HFFc6 (cell line): ENCODE measurements around the gene GALNT14. TPM values are rescaled to one million over a fixed set of nuclear protein-coding genes. Genes with fewer than 3 reads are reported as not detected.

Experiments used
- DNase-seq: peaks from one replicate; pipeline ENCODE4 v3.0.0-alpha.2; 2018
- H3K27ac Mint-ChIP-seq: 2 replicates; pipeline ENCODE4 v1.8.0; 2020; ENCODE audit warnings: mild to moderate bottlenecking, mixed read lengths
- H3K27me3 Mint-ChIP-seq: 2 replicates; pipeline ENCODE4 v1.8.0; 2021; ENCODE audit warnings: mild to moderate bottlenecking, moderate library complexity, mixed read lengths; ENCODE audit not compliant: insufficient read depth
- H3K36me3 Mint-ChIP-seq: 2 replicates; pipeline ENCODE4 v1.8.0; 2021; ENCODE audit warnings: low read depth, mixed read lengths
- H3K4me1 Mint-ChIP-seq: 2 replicates; pipeline ENCODE4 v1.8.0; 2020; ENCODE audit warnings: low read depth, mixed read lengths
- H3K4me3 Mint-ChIP-seq: 2 replicates; pipeline ENCODE4 v1.8.0; 2020; ENCODE audit warnings: mild to moderate bottlenecking, moderate library complexity, mixed read lengths
- H3K9me3 Mint-ChIP-seq: 2 replicates; pipeline ENCODE4 v1.8.0; 2020; ENCODE audit warnings: mild to moderate bottlenecking, mixed read lengths
- total RNA-seq, 6 experiments: library from RNA; stranded (reverse); fragmentation: NEBNext Ultra II Directional; extraction: Animal tissue kit (Norgen Biotek cat#: 25700); gene quantifications; 2 replicates in 1 of 6; 3 replicates in 5 of 6; pipeline ENCODE4 v1.2.3, GENCODE V29; 2021
- TF ChIP-seq, protein P1 (sequence below): fragments of 200-600 bp; sonication (generic); IDR thresholded peaks from 2 replicates; pipeline ENCODE4 v1.5.0; 2021; ENCODE audit warnings: antibody characterized with exemption, mild to moderate bottlenecking

The GALNT14 gene
- total RNA-seq, 6 experiments from 2014 or later: 0.11 to 1.0 (median 0.25) TPM; not detected in 1

DNA sequence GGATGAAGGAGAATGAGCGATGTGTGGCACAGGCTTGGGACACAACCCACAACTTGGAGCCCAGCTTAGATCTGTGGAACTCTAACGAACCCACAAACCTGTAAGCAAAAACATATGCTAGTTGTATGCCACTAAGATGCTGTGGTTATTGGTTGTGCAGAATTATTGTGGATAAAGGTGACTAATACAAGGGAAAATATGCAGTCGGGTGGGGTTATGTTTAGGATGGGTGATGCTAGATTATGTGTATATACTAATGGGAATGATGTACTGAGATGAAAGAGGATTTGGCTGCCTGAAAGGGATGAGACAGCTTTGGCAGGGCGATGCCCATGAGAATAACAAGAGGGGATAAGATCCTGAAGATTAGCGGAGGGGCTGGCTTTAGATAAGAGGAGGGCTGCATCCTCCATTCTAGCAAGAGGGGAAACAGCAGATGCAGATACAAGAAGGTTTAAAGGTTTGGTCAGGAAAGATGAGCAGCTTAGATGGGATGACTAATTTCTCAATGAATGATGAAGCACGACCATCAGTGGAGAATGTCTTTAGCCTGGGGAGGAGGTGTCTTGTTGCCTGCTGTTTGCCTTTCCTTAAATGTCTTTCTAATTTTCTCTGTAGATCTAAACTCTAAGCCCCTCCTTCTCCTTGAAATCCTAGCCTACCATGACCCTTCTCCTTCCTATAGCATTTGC is 49.6 kb downstream of the GALNT14 start:
- Mint-ChIP-seq H3K36me3 (no peaks in the 10 kb centered on the region), H3K27me3 (peaks cover 7% of the 10 kb centered on the region), H3K27ac (no peak overlapping the region), H3K4me1 (no peaks in the 10 kb centered on the region), H3K4me3 (no peak overlapping the region), H3K9me3 (no peaks in the 10 kb centered on the region)
- TF ChIP-seq, protein P1, sequence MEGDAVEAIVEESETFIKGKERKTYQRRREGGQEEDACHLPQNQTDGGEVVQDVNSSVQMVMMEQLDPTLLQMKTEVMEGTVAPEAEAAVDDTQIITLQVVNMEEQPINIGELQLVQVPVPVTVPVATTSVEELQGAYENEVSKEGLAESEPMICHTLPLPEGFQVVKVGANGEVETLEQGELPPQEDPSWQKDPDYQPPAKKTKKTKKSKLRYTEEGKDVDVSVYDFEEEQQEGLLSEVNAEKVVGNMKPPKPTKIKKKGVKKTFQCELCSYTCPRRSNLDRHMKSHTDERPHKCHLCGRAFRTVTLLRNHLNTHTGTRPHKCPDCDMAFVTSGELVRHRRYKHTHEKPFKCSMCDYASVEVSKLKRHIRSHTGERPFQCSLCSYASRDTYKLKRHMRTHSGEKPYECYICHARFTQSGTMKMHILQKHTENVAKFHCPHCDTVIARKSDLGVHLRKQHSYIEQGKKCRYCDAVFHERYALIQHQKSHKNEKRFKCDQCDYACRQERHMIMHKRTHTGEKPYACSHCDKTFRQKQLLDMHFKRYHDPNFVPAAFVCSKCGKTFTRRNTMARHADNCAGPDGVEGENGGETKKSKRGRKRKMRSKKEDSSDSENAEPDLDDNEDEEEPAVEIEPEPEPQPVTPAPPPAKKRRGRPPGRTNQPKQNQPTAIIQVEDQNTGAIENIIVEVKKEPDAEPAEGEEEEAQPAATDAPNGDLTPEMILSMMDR: no peak
- no peak for DNase-seq

- H3K36me3 Mint-ChIP-seq: no peaks in the 10 kb centered on the region
- no peaks in the 10 kb centered on the region for H3K9me3 Mint-ChIP-seq
- H3K4me3 Mint-ChIP-seq: no peak overlapping the region
- peaks cover 8% of the 10 kb centered on the region for H3K27me3 Mint-ChIP-seq
- no peaks in the 10 kb centered on the region for H3K4me1 Mint-ChIP-seq
- no peak for DNase-seq
- H3K27ac Mint-ChIP-seq: no peak overlapping the region
- TF ChIP-seq, protein P1: no peak
These were observed 50.7 kb downstream of the GALNT14 start for GRCh38 chr2:31087491-31087890.

GRCh38 chr2:31086590-31086989 is 51.6 kb downstream of the GALNT14 start:
- Mint-ChIP-seq H3K4me1 (no peaks in the 10 kb centered on the region), H3K27me3 (peaks cover 8% of the 10 kb centered on the region), H3K9me3 (no peaks in the 10 kb centered on the region), H3K27ac (no peak overlapping the region), H3K36me3 (no peaks in the 10 kb centered on the region), H3K4me3 (no peak overlapping the region)
- no peak for DNase-seq
- TF ChIP-seq, protein P1: no peak

DNA sequence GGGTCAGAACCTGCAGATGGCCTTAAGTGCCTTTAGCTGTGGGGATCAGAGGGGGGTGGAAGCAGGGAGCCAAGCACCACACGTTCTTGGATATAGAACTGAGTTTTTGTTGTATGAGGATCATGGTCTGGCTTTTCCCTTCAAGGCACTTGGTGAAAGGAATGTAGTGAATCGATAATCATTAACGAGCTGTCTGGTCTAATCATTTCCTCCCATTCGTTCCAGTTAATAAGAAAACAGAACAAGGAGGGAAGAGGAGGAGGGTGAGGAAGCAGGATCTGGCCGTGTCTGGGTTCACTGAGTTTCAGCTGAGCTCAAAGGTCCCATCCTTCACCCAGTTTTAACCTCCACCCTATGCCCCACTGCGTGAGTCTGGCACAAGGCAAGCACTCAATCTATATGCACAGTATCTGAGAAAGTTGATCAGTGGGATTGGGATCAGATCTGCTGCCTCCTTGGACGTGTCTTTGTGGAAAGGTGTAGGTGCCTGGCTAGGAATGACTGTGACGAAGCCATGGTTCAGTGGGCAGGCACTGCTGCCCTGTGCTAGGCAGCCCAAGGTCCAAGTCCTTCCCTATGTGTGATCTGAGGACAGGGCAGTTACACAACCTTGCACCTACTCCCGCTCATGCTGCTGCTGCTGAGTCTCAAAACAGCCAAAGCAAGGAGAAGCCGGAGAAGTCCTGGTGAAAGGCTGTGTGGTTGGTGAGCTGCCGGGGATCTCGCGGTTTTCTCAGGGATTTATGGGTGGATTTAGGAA is 54.8 kb downstream of the GALNT14 start:
- no peaks in the 10 kb centered on the region for H3K36me3 Mint-ChIP-seq
- no peak for DNase-seq
- no peak overlapping the region for H3K4me3 Mint-ChIP-seq
- no peaks in the 10 kb centered on the region for H3K9me3 Mint-ChIP-seq
- H3K4me1 Mint-ChIP-seq: no peaks in the 10 kb centered on the region
- TF ChIP-seq, protein P1: no peak
- H3K27ac Mint-ChIP-seq: no peak overlapping the region
- peaks cover 5% of the 10 kb centered on the region; the same call in 1 of the 2 replicates for H3K27me3 Mint-ChIP-seq

DNA sequence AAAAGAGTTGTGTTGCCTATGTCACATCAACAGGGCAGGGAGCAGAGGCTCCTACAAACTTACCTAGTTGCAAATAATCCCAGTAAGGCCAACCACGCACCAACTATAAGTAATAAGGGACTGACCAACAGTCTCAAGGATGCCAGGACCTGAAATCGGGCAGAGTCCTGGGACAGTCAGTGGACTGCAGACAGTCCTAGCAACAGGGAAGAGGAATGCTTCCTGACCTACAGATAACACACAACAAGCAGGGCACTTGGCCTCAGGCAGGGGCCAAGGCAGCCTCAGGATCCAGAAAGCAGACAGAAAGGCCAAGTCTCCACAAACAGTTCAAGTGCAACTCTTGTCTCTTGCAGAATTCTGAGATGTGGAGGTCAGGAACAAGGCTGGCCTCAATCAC is 56.2 kb downstream of the GALNT14 start:
- no peak overlapping the region for H3K4me3 Mint-ChIP-seq
- no peaks in the 10 kb centered on the region for H3K9me3 Mint-ChIP-seq
- TF ChIP-seq, protein P1: no peak
- H3K36me3 Mint-ChIP-seq: no peaks in the 10 kb centered on the region
- DNase-seq: no peak
- no peak overlapping the region for H3K27ac Mint-ChIP-seq
- H3K4me1 Mint-ChIP-seq: no peaks in the 10 kb centered on the region
- H3K27me3 Mint-ChIP-seq: peaks cover 3% of the 10 kb centered on the region; the same call in 1 of the 2 replicates
